SKM-1 treated with dmso at 0.1 percent for 144 hours (cell line): ENCODE results near the gene CD9.

Source experiments
- DNase-seq: peaks from one replicate; lab custom pipeline; 2025; ENCODE audit not compliant: unreplicated experiment; lab: John Stamatoyannopoulos, UW

Gene CD9

GRCh38 chr12:6273205-6273540 lies 73.0 kb downstream of the CD9 start:
- no peak for DNase-seq

- DNase-seq = no peak
Observed at GRCh38 chr12:6273541-6274230, 73.5 kb downstream of the CD9 start.

DNA sequence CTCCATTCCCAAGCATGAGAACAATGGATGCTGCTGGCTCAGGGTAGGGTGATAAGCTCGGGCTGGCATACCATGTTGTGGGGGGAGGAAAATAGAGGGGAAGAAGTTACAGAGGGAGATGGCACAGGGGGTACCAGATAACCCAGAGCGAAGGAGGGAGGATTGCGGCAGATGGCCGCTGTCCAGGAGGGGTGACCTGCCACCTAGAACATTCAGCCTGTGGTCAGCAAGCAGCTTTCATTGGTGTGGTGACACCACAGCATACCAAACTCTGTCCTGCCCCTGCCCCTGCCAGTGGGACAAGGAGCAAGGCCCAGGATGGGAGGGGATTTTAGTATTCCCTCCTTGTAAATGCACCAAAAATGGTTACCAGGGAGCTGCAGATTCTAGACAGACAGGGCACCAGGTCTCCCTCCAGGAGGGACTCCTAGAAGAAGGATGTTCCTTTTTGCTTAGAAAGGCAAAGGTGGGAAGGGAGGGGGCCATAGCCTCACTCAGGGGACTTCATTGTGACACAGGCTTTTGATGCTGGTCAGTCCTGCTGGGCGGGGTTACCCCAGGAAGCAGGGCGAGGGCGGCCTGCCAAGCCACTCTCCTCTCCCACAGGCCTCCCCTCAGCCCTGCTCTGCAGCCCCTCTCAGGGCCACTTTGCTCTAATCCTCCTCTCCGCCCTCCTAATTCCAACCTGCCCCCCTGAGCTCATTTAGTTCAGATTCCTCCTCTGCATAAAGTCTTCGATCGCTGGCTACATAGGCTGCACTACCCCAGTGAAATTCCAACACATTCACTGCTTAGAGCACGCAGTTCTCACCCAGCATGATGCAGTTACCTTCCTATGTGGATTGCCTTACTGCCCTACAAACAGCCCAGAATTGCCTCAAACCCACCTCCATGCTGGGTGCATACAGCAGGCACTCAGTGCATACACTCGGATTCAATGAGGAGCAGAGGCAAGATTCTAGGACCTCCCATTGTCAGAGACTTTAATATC lies 74.3 kb downstream of the CD9 start:
- DNase-seq = no peak

- DNase-seq = no peak
Observed at GRCh38 chr12:6275928-6276887, 76.0 kb downstream of the CD9 start.

GRCh38 chr12:6276956-6277620 lies 76.9 kb downstream of the CD9 start:
- DNase-seq = no peak

DNA sequence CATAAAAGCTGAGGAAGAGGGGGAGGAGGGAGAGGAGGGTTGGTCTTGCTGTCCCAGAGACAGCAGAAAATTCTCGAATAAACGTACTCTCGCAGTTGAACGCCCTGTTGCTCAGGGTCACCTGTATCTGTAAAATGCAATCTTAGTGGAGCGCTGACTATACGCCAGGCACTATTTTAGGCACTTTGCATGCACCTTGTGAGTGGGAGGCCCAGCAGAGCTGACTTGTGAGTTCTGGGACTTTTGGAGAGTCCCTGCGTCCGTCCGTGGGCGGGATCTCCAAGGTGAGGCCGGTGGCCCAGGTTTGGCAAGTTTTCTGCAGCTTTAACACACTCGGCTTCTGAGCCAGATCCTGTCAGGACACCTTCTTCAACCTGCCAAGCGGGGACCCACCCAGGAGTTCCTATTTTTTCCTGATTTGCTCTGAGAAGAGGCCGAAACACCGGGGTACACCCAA lies 77.8 kb downstream of the CD9 start:
- no peak for DNase-seq

GRCh38 chr12:6278439-6279255 lies 78.4 kb downstream of the CD9 start:
- DNase-seq = peak; percentile 44

- DNase-seq = no peak
Observed at GRCh38 chr12:6279256-6279628, 79.0 kb downstream of the CD9 start.

DNA sequence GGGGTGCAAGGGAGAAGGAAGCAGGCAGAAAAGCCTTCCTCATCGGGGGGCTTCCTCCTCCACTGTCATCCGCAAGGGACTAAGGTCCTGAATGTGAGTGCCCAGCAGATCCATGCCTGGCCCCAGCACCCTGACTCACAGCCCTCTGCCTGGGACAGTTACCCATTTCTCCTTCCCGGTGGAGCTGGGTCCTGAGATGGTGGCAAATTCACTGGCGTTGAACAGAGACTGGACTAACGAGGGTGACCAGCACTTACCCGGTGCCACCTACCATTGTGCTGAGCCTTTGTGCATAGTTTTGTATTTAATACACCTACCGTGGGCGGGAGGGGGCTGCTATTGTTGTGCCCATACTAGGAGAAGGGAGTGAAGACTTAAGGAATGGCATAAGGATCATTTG lies 79.4 kb downstream of the CD9 start:
- no peak for DNase-seq

DNA sequence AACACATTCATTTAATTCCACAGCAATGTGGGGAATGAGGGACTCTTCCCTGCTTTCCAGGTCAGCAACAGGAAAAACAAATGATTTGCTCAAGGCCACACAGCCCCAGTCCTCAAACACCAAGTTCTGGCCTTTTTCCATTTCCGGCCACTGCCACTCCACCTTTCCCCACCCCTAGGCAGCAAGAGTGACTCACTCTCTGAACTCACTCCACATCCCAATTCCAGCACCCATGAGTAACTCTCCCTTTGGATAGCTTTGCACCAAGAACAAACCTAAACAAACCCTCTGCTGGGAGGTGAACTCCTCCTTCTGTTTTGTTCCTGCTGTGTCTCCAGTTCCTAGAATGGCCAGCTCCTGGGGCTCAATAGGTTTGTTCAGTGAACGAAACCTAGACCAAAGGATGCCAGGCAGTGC lies 79.9 kb downstream of the CD9 start:
- DNase-seq = no peak

DNA sequence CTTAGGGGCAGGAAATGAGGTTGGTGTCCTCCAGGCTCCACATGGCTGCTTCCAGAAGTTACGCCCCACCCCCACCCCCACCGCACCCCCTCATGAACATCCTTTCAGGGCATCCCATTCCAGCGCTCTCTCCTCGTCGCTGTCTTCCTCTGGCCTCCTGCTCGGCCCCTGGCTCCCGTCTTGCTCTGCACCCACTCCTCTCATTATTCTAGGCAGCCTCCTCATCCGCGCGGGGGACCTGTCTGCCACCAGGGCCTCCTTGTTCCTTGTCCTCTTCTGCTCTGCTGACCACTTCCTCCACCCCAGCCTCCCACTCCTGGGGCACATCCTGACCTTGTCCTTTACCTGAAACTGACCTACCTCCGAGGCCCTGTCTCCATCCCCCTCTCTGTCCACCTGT lies 80.5 kb downstream of the CD9 start:
- DNase-seq = no peak

- no peak for DNase-seq
Observed at GRCh38 chr12:6281081-6281809, 81.0 kb downstream of the CD9 start.

DNA sequence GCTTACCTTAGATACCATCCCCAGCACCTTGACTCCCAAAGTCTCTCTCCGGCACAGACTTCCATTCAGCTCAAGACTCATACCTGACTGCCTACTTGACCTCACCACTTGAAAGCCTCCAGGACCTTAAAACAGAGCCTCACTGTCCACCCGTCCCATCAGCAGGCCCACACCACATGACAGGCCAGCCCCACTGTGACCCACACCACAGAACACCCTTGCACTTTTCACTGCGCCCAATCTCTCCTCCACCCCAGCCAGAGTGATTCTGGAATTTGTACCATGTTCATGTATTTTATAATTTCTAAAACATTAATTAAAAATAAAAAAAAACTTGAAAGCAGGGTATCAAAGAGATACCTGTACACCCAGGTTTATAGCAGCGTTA lies 82.2 kb downstream of the CD9 start:
- DNase-seq = no peak

DNA sequence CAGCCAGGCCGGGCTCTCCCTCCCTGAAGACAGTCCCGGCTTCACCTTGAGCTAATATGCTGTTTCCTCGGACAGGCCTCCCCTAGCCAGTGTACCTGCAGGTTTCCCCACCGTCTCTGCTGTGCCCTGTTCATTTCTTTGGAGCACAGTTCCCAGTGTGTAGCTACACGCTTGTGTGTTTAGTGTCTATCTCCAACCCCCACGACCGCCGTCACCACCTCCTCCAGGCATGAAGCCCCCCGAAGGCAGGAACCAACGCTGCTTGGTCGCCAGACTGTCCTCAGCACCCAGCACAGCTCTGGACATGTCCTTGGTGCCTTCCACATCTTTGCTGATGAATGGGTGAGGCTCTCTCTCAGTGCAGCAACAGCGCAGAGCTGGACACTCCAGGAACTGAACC lies 84.1 kb downstream of the CD9 start:
- no peak for DNase-seq

DNA sequence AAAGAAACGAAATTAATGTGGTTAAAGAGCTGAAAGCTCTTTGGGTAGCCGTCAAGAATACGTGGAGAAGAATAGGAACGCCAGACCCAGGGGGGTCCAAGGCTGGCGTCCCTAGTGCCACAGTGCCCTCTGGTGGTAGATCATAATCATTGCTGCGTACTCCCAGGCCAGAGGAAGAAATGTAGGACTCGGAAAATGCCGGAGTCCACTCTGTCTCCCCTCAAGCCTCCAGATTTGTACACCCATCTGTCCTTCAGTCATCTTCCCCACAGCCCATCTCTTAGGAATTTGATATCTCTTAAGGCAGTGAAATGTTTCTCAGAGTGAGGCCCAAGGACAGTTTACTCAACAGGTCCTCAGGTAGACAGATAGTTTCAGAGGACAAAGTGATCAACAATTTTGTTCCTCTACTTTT lies 84.9 kb downstream of the CD9 start:
- DNase-seq = peak; percentile 7

- no peak for DNase-seq
Observed at GRCh38 chr12:6285532-6286306, 85.5 kb downstream of the CD9 start.
